Neutrophil (primary cell): Measurements from ENCODE around the gene EHD3.

Experiments used
- H3K27ac ChIP-seq: fragments of 200-600 bp; sonication (generic); 2 replicates; pipeline ENCODE4 v1.5.1; 2016; ENCODE audit warnings: mild to moderate bottlenecking, moderate library complexity
- H3K27me3 ChIP-seq: fragments of 200-600 bp; sonication (generic); 2 replicates; pipeline ENCODE4 v1.6.0; 2016; ENCODE audit warnings: mild to moderate bottlenecking
- H3K36me3 ChIP-seq: fragments of 200-600 bp; sonication (generic); 2 replicates; pipeline ENCODE4 v1.5.1; 2017
- H3K4me1 ChIP-seq, 2 experiments: fragments of 200-600 bp in 1 of 2; sonication (generic) in 1 of 2; 1 replicate in 1 of 2; 2 replicates in 1 of 2; pipeline versions ENCODE4 v1.5.1 to v1.6.1; 2013 to 2016; ENCODE audit warnings: low read depth in 1 of 2, low read length in 1 of 2, mild to moderate bottlenecking in 1 of 2, moderate library complexity in 1 of 2; ENCODE audit not compliant: control insufficient read depth in 1 of 2, insufficient read depth in 1 of 2
- H3K4me3 ChIP-seq, 2 experiments: fragments of 200-600 bp in 1 of 2; sonication (generic) in 1 of 2; 1 replicate in 1 of 2; 2 replicates in 1 of 2; pipeline ENCODE4 v1.5.1; 2013 to 2016; ENCODE audit warnings: low read depth in 1 of 2, low read length in 1 of 2, mild to moderate bottlenecking in 1 of 2, moderate library complexity in 1 of 2
- H3K9me3 ChIP-seq: fragments of 200-600 bp; sonication (generic); 2 replicates; pipeline ENCODE4 v1.5.1; 2016
- CTCF ChIP-seq: fragments of 200-600 bp; sonication (generic); IDR thresholded peaks from 2 replicates; pipeline ENCODE4 v1.5.1; 2016; ENCODE audit warnings: antibody characterized with exemption

Gene EHD3

GRCh38 chr2:31284107-31284506, 50.2 kb downstream of the EHD3 start:
- no peak overlapping the region for H3K27ac ChIP-seq
- TF ChIP-seq CTCF: no peak
- H3K4me3 ChIP-seq: no peak overlapping the region
- H3K36me3 ChIP-seq: no peaks in the 10 kb centered on the region
- H3K9me3 ChIP-seq: no peaks in the 10 kb centered on the region
- H3K4me1 ChIP-seq: peaks cover 0 to 3% of the 10 kb centered on the region in 2 experiments
- no peaks in the 10 kb centered on the region for H3K27me3 ChIP-seq

- no peak for TF ChIP-seq CTCF
- no peaks in the 10 kb centered on the region for H3K27me3 ChIP-seq
Observed at GRCh38 chr2:31286230-31286629, 52.3 kb downstream of the EHD3 start.

GRCh38 chr2:31286961-31287550, 53.1 kb downstream of the EHD3 start:
- H3K36me3 ChIP-seq: no peaks in the 10 kb centered on the region
- no peak for TF ChIP-seq CTCF
- no peak overlapping the region for H3K27ac ChIP-seq
- no peak overlapping the region for H3K4me3 ChIP-seq
- no peaks in the 10 kb centered on the region for H3K27me3 ChIP-seq
- no peaks in the 10 kb centered on the region for H3K9me3 ChIP-seq
- peaks cover 0 to 3% of the 10 kb centered on the region in 2 experiments for H3K4me1 ChIP-seq

More at GRCh38 chr2:31286230-31286629, 52.3 kb downstream of the EHD3 start:
- Histone ChIP-seq H3K9me3 (no peaks in the 10 kb centered on the region), H3K4me1 (peaks cover 0 to 3% of the 10 kb centered on the region in 2 experiments), H3K36me3 (no peaks in the 10 kb centered on the region), H3K27ac (no peak overlapping the region), H3K4me3 (no peak overlapping the region)

- no peaks in the 10 kb centered on the region for H3K27me3 ChIP-seq
- H3K27ac ChIP-seq: no peak overlapping the region
- no peaks in the 10 kb centered on the region for H3K9me3 ChIP-seq
- H3K36me3 ChIP-seq: no peaks in the 10 kb centered on the region
- no peak overlapping the region for H3K4me3 ChIP-seq
- TF ChIP-seq CTCF: no peak
- H3K4me1 ChIP-seq: peaks cover 0 to 3% of the 10 kb centered on the region in 2 experiments
Observed at GRCh38 chr2:31287654-31288053, 53.7 kb downstream of the EHD3 start.

GRCh38 chr2:31294196-31294595, 60.2 kb downstream of the EHD3 start:
- Histone ChIP-seq H3K9me3 (no peaks in the 10 kb centered on the region), H3K36me3 (no peaks in the 10 kb centered on the region), H3K27me3 (no peaks in the 10 kb centered on the region), H3K4me3 (no peak overlapping the region), H3K27ac (no peak overlapping the region), H3K4me1 (no peaks in the 10 kb centered on the region)
- no peak for TF ChIP-seq CTCF
